MCF 10A (cell line): ENCODE measurements around the gene CNNM2. TPM values are rescaled to one million over a fixed set of nuclear protein-coding genes. Genes with fewer than 3 reads are reported as not detected.
"Not testable (repeated sequence)": the region's sequence is repeated elsewhere in the genome, so short reads cannot be mapped to it uniquely, and the experiment has no call there.

Experiments
- BruUV-seq: library from RNA; stranded (reverse); fragments of 400-500 nt; replicated peaks from 2 replicates; lab custom pipeline; 2021; lab: Mats Ljungman, UMichigan
- CTCF ChIA-PET: fragments of 300-600 bp; sonication (Branson Sonifier 250); formaldehyde crosslinking; extraction: SDS; loops from one replicate; lab custom pipeline; 2021; ENCODE audit warnings: antibody characterized with exemption, inconsistent platforms; lab: Yijun Ruan, JAX
- POLR2A ChIA-PET: fragments of 300-600, 350-650 bp; sonication (Branson Sonifier 250); formaldehyde crosslinking; extraction: SDS; loops from one replicate; lab custom pipeline; 2020; ENCODE audit warnings: antibody characterized with exemption, inconsistent platforms; lab: Yijun Ruan, JAX
- DNase-seq: peaks from one replicate; pipeline ENCODE4 v3.0.0-alpha.2; 2018; ENCODE audit not compliant: unreplicated experiment
- H3K27ac Mint-ChIP-seq: one replicate; pipeline ENCODE4 v1.8.0; 2022; ENCODE audit warnings: mild to moderate bottlenecking, low read depth, mixed read lengths; ENCODE audit not compliant: unreplicated experiment
- H3K27me3 Mint-ChIP-seq: one replicate; pipeline ENCODE4 v1.8.0; 2022; ENCODE audit warnings: mixed read lengths; ENCODE audit not compliant: insufficient read depth, unreplicated experiment
- H3K36me3 Mint-ChIP-seq: one replicate; pipeline ENCODE4 v1.8.0; 2022; ENCODE audit warnings: mild to moderate bottlenecking, moderate library complexity, mixed read lengths; ENCODE audit not compliant: insufficient read depth, unreplicated experiment
- H3K4me1 Mint-ChIP-seq: one replicate; pipeline ENCODE4 v1.8.0; 2022; ENCODE audit warnings: mixed read lengths; ENCODE audit not compliant: insufficient read depth, unreplicated experiment
- H3K4me3 Mint-ChIP-seq: one replicate; pipeline ENCODE4 v1.8.0; 2022; ENCODE audit warnings: mild to moderate bottlenecking, moderate library complexity, mixed read lengths; ENCODE audit not compliant: unreplicated experiment
- H3K9me3 Mint-ChIP-seq: one replicate; pipeline ENCODE4 v1.8.0; 2022; ENCODE audit warnings: mixed read lengths; ENCODE audit not compliant: unreplicated experiment
- intact Hi-C: fragments of 100-400 bp; cut with micrococcal nuclease; formaldehyde crosslinking; loops from 2 replicates; pipeline ENCODE4 v1.14.1; 2022
- total RNA-seq: library from RNA; stranded (reverse); gene quantifications from 2 replicates; pipeline ENCODE4 v1.2.3, GENCODE V29; 2022
- TF ChIP-seq, protein P1 (sequence below): fragments of 200-600 bp; IDR thresholded peaks from one replicate; pipeline ENCODE4 v1.8.0; 2022; ENCODE audit warnings: antibody characterized with exemption, mild to moderate bottlenecking; ENCODE audit not compliant: unreplicated experiment

Gene CNNM2
- total RNA-seq, 1 experiment from 2014 or later, result 5.6 TPM

DNA sequence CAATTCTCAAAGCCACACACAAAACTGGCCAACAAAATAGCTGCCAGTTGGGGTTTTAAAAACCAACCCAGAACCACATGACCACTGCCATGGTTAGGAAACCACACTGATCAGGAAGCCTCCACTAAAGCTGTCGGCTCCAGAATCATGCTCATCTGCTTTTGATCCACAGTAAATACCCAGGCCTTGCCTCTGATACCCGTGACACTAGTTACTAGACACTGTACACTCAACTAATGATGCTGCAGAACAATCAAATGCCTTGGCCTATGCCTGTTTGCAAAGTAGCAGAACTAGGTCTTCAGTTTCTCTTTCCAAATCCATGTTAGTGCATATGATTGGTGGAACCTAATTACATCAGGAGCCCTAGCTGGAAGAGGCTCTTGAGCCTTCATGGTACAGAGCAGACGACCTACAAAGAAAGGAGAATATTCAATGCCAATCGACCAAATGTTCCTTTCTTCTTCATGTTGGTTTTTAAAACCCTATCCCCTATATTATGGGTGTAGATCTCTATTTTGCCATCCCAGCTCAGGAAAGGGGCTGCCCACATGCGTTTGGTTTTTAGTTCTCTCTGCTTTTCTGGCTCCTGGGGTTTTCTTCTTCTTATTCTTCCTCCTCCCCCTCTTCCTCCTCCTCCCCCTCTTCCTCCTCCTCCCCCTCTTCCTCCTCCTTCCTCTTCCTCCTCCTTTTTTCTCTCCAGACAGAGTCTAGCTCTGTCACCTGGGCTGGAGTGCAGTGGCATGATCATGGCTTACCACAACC is 76.6 kb downstream of the CNNM2 start:
- TF ChIP-seq, protein P1, sequence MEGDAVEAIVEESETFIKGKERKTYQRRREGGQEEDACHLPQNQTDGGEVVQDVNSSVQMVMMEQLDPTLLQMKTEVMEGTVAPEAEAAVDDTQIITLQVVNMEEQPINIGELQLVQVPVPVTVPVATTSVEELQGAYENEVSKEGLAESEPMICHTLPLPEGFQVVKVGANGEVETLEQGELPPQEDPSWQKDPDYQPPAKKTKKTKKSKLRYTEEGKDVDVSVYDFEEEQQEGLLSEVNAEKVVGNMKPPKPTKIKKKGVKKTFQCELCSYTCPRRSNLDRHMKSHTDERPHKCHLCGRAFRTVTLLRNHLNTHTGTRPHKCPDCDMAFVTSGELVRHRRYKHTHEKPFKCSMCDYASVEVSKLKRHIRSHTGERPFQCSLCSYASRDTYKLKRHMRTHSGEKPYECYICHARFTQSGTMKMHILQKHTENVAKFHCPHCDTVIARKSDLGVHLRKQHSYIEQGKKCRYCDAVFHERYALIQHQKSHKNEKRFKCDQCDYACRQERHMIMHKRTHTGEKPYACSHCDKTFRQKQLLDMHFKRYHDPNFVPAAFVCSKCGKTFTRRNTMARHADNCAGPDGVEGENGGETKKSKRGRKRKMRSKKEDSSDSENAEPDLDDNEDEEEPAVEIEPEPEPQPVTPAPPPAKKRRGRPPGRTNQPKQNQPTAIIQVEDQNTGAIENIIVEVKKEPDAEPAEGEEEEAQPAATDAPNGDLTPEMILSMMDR, result no peak
- H3K9me3 Mint-ChIP-seq, result no peaks in the 10 kb centered on the region
- no peaks in the 10 kb centered on the region for H3K36me3 Mint-ChIP-seq
- no peak for DNase-seq
- no TSS peak for BruUV-seq
- no peaks in the 10 kb centered on the region for H3K4me1 Mint-ChIP-seq
- ChIA-PET CTCF (interaction anchor here (0.6 to 0.7 kb wide), 3 partner anchors 53 to 241 kb away, joined by 3 to 4 read pairs (median 3); no protein-coding TSS in a partner anchor), POLR2A (interaction anchor here (0.6 to 0.7 kb wide), 2 partner anchors 9 to 10 kb away, joined by 3 read pairs; no protein-coding TSS in a partner anchor)
- H3K27me3 Mint-ChIP-seq, result no peaks in the 10 kb centered on the region
- intact Hi-C loops, result no loop called here
- H3K27ac Mint-ChIP-seq, result no peak overlapping the region
- H3K4me3 Mint-ChIP-seq, result no peak overlapping the region

DNA sequence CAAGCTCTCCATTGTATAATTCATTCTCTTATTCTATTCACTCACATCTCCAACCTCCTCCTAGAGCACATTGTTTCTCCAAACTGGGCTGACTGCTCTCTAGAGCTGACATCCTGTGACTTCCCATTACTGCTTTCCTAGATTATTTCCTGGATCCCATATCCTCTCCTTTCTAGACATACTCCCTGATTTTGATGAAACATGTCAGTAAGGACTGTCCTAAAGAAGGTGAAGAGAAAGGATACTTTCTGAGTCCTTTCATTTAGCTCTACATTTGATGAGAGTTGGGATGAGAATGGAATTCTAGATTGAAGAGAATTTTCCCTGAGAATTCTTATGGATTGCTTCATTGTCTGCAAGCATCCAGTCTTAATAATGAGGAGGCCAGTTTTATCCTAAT is 78.8 kb downstream of the CNNM2 start:
- H3K27me3 Mint-ChIP-seq, result no peaks in the 10 kb centered on the region
- TF ChIP-seq, protein P1, result no peak
- POLR2A ChIA-PET, result interaction anchor here (1.0 kb wide), 1 partner anchor 17 kb away, joined by 3 read pairs; no protein-coding TSS in a partner anchor
- CTCF ChIA-PET, result no interaction called here
- H3K4me3 Mint-ChIP-seq, result no peak overlapping the region
- no peaks in the 10 kb centered on the region for H3K9me3 Mint-ChIP-seq
- DNase-seq, result no peak
- no peaks in the 10 kb centered on the region for H3K4me1 Mint-ChIP-seq
- H3K27ac Mint-ChIP-seq, result no peak overlapping the region
- no TSS peak for BruUV-seq
- intact Hi-C loops, result no loop called here
- no peaks in the 10 kb centered on the region for H3K36me3 Mint-ChIP-seq

- Mint-ChIP-seq H3K27ac (no peak overlapping the region), H3K4me3 (no peak overlapping the region), H3K27me3 (no peaks in the 10 kb centered on the region), H3K4me1 (no peaks in the 10 kb centered on the region), H3K36me3 (no peaks in the 10 kb centered on the region), H3K9me3 (no peaks in the 10 kb centered on the region)
- POLR2A ChIA-PET, result interaction anchor here (0.6 to 0.8 kb wide), 2 partner anchors 11 to 39 kb away, joined by 3 to 4 read pairs; no protein-coding TSS in a partner anchor
- intact Hi-C loops, result no loop called here
- TF ChIP-seq, protein P1, result no peak
- no TSS peak for BruUV-seq
- DNase-seq, result no peak
- CTCF ChIA-PET, result no interaction called here
Measured at GRCh38 chr10:102997998-102998397, 79.9 kb downstream of the CNNM2 start.

DNA sequence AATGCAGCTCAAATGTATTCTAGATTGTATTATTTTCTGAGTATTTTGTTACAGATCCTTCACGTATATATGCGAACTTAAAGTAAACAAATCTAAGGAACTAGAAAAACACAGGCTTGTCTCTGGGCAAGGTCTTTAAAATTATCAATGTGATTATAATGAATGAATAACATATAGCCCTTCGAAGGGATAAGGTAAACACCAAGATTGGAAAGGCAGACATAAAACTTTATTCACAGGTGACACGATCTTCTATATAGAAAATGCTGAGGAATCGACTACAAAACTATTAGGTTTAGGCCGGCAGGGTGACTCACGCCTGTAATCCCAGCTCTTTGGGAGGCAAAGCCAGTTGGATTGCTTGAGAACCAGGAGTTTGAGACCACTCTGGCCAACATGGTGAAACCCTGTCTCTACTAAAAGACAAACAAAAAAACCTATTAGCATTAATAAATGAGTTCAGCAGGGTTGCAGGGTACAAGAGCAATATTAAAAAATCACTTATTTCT is 80.4 kb downstream of the CNNM2 start:
- Mint-ChIP-seq H3K27ac (no peak overlapping the region), H3K4me3 (no peak overlapping the region), H3K27me3 (no peaks in the 10 kb centered on the region), H3K36me3 (no peaks in the 10 kb centered on the region), H3K9me3 (no peaks in the 10 kb centered on the region), H3K4me1 (no peaks in the 10 kb centered on the region)
- DNase-seq, result no peak
- ChIA-PET CTCF (no interaction called here), POLR2A (no interaction called here)
- intact Hi-C loops, result no loop called here
- TF ChIP-seq, protein P1, result no peak
- no TSS peak for BruUV-seq

DNA sequence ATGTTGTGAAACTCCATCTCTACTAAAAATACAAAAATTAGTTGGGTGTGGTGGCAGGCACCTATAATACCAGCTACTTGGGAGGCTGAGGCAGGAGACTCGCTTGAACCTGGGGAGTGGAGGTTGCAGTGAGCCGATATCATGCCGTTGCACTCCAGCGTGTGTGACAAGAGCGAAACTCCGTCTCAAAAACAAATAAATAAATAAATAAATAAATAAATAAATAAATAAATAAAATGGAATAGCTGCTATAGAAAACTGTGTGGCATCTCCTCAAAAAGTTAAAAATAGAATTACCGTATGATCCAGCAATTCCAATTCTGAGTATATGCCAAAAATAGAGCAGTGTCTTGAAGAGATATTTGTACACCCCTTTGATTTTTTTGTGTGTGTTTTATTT is 82.0 kb downstream of the CNNM2 start:
- H3K4me1 Mint-ChIP-seq, H3K9me3 Mint-ChIP-seq, intact Hi-C loops, H3K4me3 Mint-ChIP-seq, BruUV-seq, H3K36me3 Mint-ChIP-seq, H3K27ac Mint-ChIP-seq, DNase-seq, H3K27me3 Mint-ChIP-seq, POLR2A ChIA-PET: not testable (repeated sequence)
- CTCF ChIA-PET, result interaction anchor here (0.7 kb wide), 1 partner anchor 14 kb away, joined by 3 read pairs; no protein-coding TSS in a partner anchor
